PC-3 (cell line): ENCODE data around the gene CELF2.

Experiments used
- EZH2 ChIP-seq: fragments of 300-600 bp; sonication (generic); IDR thresholded peaks from one replicate; pipeline ENCODE4 v1.6.1; 2017; ENCODE audit warnings: antibody characterized with exemption, mild to moderate bottlenecking, low read length; ENCODE audit not compliant: unreplicated experiment
- EZH2phosphoT487 ChIP-seq: fragments of 300-600 bp; sonication (generic); IDR thresholded peaks from 2 replicates; pipeline ENCODE4 v1.6.1; 2018; ENCODE audit warnings: mild to moderate bottlenecking, antibody characterized with exemption, low read length, borderline replicate concordance
- TF ChIP-seq, protein P1 (sequence below): fragments of 300-600 bp; sonication (generic); conservative IDR thresholded peaks from 2 replicates; pipeline ENCODE4 v1.5.1; 2017; ENCODE audit warnings: antibody characterized with exemption, low read depth, mild to moderate bottlenecking, low read length

DNA sequence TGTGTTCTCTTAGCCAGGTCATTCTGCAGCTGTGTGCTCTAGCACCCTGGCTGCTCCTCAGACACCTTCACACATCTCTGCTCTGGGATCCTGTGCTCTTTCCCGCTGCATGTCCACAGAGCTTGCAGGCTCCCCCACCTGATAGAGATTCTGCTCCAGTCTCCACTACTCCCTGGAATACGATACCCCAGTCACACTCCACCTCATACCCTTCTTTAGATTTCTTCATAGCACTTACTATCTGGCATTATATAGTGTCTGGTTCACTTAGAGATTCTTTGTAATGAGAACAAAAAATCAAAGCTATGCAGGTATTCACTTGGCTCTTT is 88.0 kb downstream of the CELF2 start:
- TF ChIP-seq, protein P1, sequence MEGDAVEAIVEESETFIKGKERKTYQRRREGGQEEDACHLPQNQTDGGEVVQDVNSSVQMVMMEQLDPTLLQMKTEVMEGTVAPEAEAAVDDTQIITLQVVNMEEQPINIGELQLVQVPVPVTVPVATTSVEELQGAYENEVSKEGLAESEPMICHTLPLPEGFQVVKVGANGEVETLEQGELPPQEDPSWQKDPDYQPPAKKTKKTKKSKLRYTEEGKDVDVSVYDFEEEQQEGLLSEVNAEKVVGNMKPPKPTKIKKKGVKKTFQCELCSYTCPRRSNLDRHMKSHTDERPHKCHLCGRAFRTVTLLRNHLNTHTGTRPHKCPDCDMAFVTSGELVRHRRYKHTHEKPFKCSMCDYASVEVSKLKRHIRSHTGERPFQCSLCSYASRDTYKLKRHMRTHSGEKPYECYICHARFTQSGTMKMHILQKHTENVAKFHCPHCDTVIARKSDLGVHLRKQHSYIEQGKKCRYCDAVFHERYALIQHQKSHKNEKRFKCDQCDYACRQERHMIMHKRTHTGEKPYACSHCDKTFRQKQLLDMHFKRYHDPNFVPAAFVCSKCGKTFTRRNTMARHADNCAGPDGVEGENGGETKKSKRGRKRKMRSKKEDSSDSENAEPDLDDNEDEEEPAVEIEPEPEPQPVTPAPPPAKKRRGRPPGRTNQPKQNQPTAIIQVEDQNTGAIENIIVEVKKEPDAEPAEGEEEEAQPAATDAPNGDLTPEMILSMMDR: no peak
- TF ChIP-seq EZH2 (no peak), EZH2phosphoT487 (no peak)
